Activated CD4-positive, CD25-positive, alpha-beta regulatory T cell treated with anti-CD3 and anti-CD28 coated beads, Interleukin-2, amount 50 U/mL, for 24 hours (primary cell): ENCODE measurements around the gene SOX13.

ENCODE experiments used
- ATAC-seq, 2 donors: fragments of 150-1000 bp; cut with Tn5 transposase; one replicate each; pipeline ENCODE4 v1.10.0; 2021; ENCODE audit warnings: mild to moderate bottlenecking in 1 of 2, moderate library complexity in 1 of 2

The SOX13 gene

GRCh38 chr1:204154568-204155255, 81.8 kb downstream of the SOX13 start:
- ATAC-seq: no peak

GRCh38 chr1:204155881-204156280, 83.0 kb downstream of the SOX13 start:
- ATAC-seq: no peak

GRCh38 chr1:204157962-204158361, 85.0 kb downstream of the SOX13 start:
- ATAC-seq: no peak

- no peak for ATAC-seq
Measured at GRCh38 chr1:204161609-204162493, 88.9 kb downstream of the SOX13 start.

- ATAC-seq: peak; percentile 84 to 86
Measured at GRCh38 chr1:204162494-204163074, 89.7 kb downstream of the SOX13 start.

GRCh38 chr1:204166219-204166618, 93.3 kb downstream of the SOX13 start, which contains the start of gene REN:
Gene REN (minus strand): TSS chr1:204166337. CDS start chr1:204166293, 44 bp downstream.
- no peak for ATAC-seq

- ATAC-seq: no peak
Measured at GRCh38 chr1:204167730-204168129, 94.8 kb downstream of the SOX13 start.

GRCh38 chr1:204169858-204170257, 96.9 kb downstream of the SOX13 start:
- no peak for ATAC-seq

GRCh38 chr1:204170494-204171155, 97.7 kb downstream of the SOX13 start:
- no peak for ATAC-seq

- ATAC-seq: no peak
Measured at GRCh38 chr1:204171751-204172178, 98.8 kb downstream of the SOX13 start.

- ATAC-seq: no peak
Measured at GRCh38 chr1:204172404-204173029, 99.6 kb downstream of the SOX13 start.

- no peak for ATAC-seq
Measured at GRCh38 chr1:204174958-204175357, 102.0 kb downstream of the SOX13 start.

- ATAC-seq: no peak
Measured at GRCh38 chr1:204176049-204176448, 103.1 kb downstream of the SOX13 start.

GRCh38 chr1:204177133-204177532, 104.2 kb downstream of the SOX13 start:
- no peak for ATAC-seq
